HepG2 (cell line): Measurements from ENCODE around the gene CLK4. TPM values are rescaled to one million over a fixed set of nuclear protein-coding genes. Genes with fewer than 3 reads are reported as not detected.

Source experiments
- DRAP1 ChIP-seq: IDR thresholded peaks from 2 replicates; pipeline ENCODE4 v1.6.1; 2016; ENCODE audit warnings: missing genetic modification reagents, missing compliant biosample characterization
- EHMT2 ChIP-seq: fragments of 200-600 bp; sonication (generic); IDR thresholded peaks from 2 replicates; pipeline ENCODE4 v1.7.0; 2017; ENCODE audit warnings: antibody characterized with exemption, low read depth, low read length, borderline replicate concordance
- ELF1 ChIP-seq: sonication (generic); formaldehyde crosslinking; IDR thresholded peaks from 2 replicates; pipeline ENCODE4 v1.4.0; 2020; ENCODE audit warnings: missing genetic modification reagents
- ERF ChIP-seq: IDR thresholded peaks from 2 replicates; pipeline ENCODE4 v1.6.1; 2018; ENCODE audit warnings: missing biosample characterization, missing genetic modification reagents
- FOXA3 ChIP-seq: IDR thresholded peaks from 2 replicates; pipeline ENCODE4 v1.6.1; 2016; ENCODE audit warnings: missing genetic modification reagents, missing compliant biosample characterization
- GATA4 ChIP-seq: sonication (generic); IDR thresholded peaks from 2 replicates; pipeline ENCODE4 v1.6.1; 2016; ENCODE audit warnings: antibody characterized with exemption, low read depth, borderline replicate concordance
- GFI1 ChIP-seq: sonication (generic); formaldehyde crosslinking; IDR thresholded peaks from 2 replicates; pipeline ENCODE4 v1.5.0; 2020; ENCODE audit warnings: missing genetic modification reagents, mild to moderate bottlenecking, borderline replicate concordance
- HNF4G ChIP-seq, 2 experiments: sonication (generic) in 1 of 2; formaldehyde crosslinking in 1 of 2; IDR thresholded peaks; 2 replicates each; pipeline versions ENCODE4 v1.4.0 to v1.6.1; 2011 to 2020; ENCODE audit warnings: borderline replicate concordance in 2 of 2, low read depth in 2 of 2, mild to moderate bottlenecking in 2 of 2, low read length in 1 of 2, missing genetic modification reagents in 1 of 2, moderate library complexity in 1 of 2
- IRX3 ChIP-seq: sonication (generic); formaldehyde crosslinking; IDR thresholded peaks from 2 replicates; pipeline ENCODE4 v1.8.1; 2023; ENCODE audit warnings: mild to moderate bottlenecking, low read depth, missing genetic modification reagents, borderline replicate concordance
- MAFK ChIP-seq, 2 experiments: IDR thresholded peaks in 1 of 2; conservative IDR thresholded peaks in 1 of 2; 2 replicates each; pipeline ENCODE4 v1.6.1; 2011; ENCODE audit warnings: improper control_type of control experiment in 2 of 2, low read length in 2 of 2
- NCOR1 ChIP-seq: fragments of 200-600 bp; sonication (generic); IDR thresholded peaks from 2 replicates; pipeline ENCODE4 v1.7.0; 2017; ENCODE audit warnings: antibody characterized with exemption, low read length, borderline replicate concordance
- NFIC ChIP-seq: IDR thresholded peaks from 2 replicates; pipeline ENCODE4 v1.6.1; 2012; ENCODE audit warnings: mild to moderate bottlenecking, low read length, inconsistent platforms
- RFXAP ChIP-seq: sonication (generic); formaldehyde crosslinking; IDR thresholded peaks from 2 replicates; pipeline ENCODE4 v1.4.0; 2020; ENCODE audit warnings: missing genetic modification reagents, borderline replicate concordance
- THRA ChIP-seq: sonication (generic); formaldehyde crosslinking; IDR thresholded peaks from 2 replicates; pipeline ENCODE4 v1.4.0; 2020; ENCODE audit warnings: missing genetic modification reagents, borderline replicate concordance
- ZBTB21 ChIP-seq: sonication (generic); formaldehyde crosslinking; IDR thresholded peaks from 2 replicates; pipeline ENCODE4 v1.4.0; 2020; ENCODE audit warnings: missing genetic modification reagents
- ZNF292 ChIP-seq: sonication (generic); formaldehyde crosslinking; IDR thresholded peaks from 2 replicates; pipeline ENCODE4 v1.8.1; 2022; ENCODE audit warnings: mild to moderate bottlenecking, low read depth, missing genetic modification reagents, borderline replicate concordance
- ZNF441 ChIP-seq: sonication (generic); formaldehyde crosslinking; IDR thresholded peaks from 2 replicates; pipeline ENCODE4 v1.7.0; 2021; ENCODE audit warnings: missing genetic modification reagents, borderline replicate concordance
- ZNF550 ChIP-seq: sonication (generic); formaldehyde crosslinking; IDR thresholded peaks from 2 replicates; pipeline ENCODE4 v1.4.0; 2020; ENCODE audit warnings: mild to moderate bottlenecking, missing genetic modification reagents, borderline replicate concordance
- ZNF878 ChIP-seq: sonication (generic); formaldehyde crosslinking; IDR thresholded peaks from 2 replicates; pipeline ENCODE4 v1.8.1; 2023; ENCODE audit warnings: mild to moderate bottlenecking, missing genetic modification reagents, moderate library complexity
- ZSCAN31 ChIP-seq: sonication (generic); formaldehyde crosslinking; IDR thresholded peaks from 2 replicates; pipeline ENCODE4 v1.5.0; 2020; ENCODE audit warnings: low read depth, mild to moderate bottlenecking, missing genetic modification reagents
- polyA plus RNA-seq, 8 experiments: library from polyadenylated mRNA; depleted of rRNA in 3 of 8; stranded (reverse) in 7 of 8; unstranded in 1 of 8; fragments of >200 nt; fragmentation: Illumina TruSeq in 4 of 8; extraction: Trizol in 4 of 8; gene quantifications; 2 replicates each; pipeline versions ENCODE4 v1.2.1 to v1.2.3, GENCODE V29; 2011 to 2016; ENCODE audit warnings: low read depth in 4 of 8, missing spikeins in 1 of 8, mixed read lengths in 1 of 8; ENCODE audit not compliant: insufficient read depth in 1 of 8
- total RNA-seq, 5 experiments: library from RNA; depleted of rRNA; stranded (reverse); fragments of >200 nt; fragmentation: Illumina TruSeq; extraction: Trizol; gene quantifications; 2 replicates each; pipeline ENCODE4 v1.2.3, GENCODE V29; 2016; ENCODE audit warnings: low read depth in 1 of 5
- TF ChIP-seq, protein P1 (sequence below): sonication (generic); formaldehyde crosslinking; IDR thresholded peaks from 2 replicates; pipeline ENCODE4 v1.4.0; 2020; ENCODE audit warnings: missing genetic modification reagents
- TF ChIP-seq, protein P2 (sequence below): IDR thresholded peaks from 2 replicates; pipeline ENCODE4 v1.6.1; 2016
- TF ChIP-seq, protein P3 (sequence below), 2 experiments: fragments of 450-650 bp in 1 of 2; sonication (generic) in 1 of 2; formaldehyde crosslinking; IDR thresholded peaks; 2 replicates each; pipeline versions ENCODE4 v1.5.0 to v1.8.0; 2020 to 2022; ENCODE audit warnings: mild to moderate bottlenecking in 1 of 2, missing genetic modification reagents in 1 of 2

The CLK4 gene
- total and polyA plus RNA-seq, 2 of the 13 experiments (the other 11 are each of a cell fraction or from before 2014, with no cell fraction given): 17.7 to 18.4 TPM

GRCh38 chr5:178630475-178630930 is 3.7 kb upstream of the CLK4 start (continued):
- TF ChIP-seq ZNF550: no peak
- peak; percentile 47; the same call in 1 of the 2 replicates for TF ChIP-seq HNF4G (IDR thresholded peaks at IDR 0.05; ENCODE audit: borderline replicate concordance, low read depth, low read length)
- no peak for TF ChIP-seq HNF4G (CRISPR knock-in tag; IDR thresholded peaks at IDR 0.05; ENCODE audit: borderline replicate concordance, low read depth)
- no peak for TF ChIP-seq IRX3 (CRISPR knock-in tag)
- peak; percentile 60 for TF ChIP-seq ZBTB21 (CRISPR knock-in tag)
- peak; percentile 89 for TF ChIP-seq NFIC
- peak; percentile 58 for TF ChIP-seq GFI1 (CRISPR knock-in tag)
- peak; percentile 69; the same call in 1 of the 2 replicates for TF ChIP-seq ERF
- 0 out of 2 replicates have a peak, but pooled peaks have one; percentile 27 for TF ChIP-seq ELF1
- TF ChIP-seq ZNF441 (CRISPR knock-in tag): no peak
- peak; percentile 92 for TF ChIP-seq FOXA3
- TF ChIP-seq EHMT2: peak; percentile 38; the same call in 1 of the 2 replicates
- no peak for TF ChIP-seq RFXAP (CRISPR knock-in tag)
- TF ChIP-seq ZNF292 (CRISPR knock-in tag): peak; percentile 70; the same call in 1 of the 2 replicates
- peak; percentile 73; the same call in 1 of the 2 replicates for TF ChIP-seq GATA4
- TF ChIP-seq, protein P1, sequence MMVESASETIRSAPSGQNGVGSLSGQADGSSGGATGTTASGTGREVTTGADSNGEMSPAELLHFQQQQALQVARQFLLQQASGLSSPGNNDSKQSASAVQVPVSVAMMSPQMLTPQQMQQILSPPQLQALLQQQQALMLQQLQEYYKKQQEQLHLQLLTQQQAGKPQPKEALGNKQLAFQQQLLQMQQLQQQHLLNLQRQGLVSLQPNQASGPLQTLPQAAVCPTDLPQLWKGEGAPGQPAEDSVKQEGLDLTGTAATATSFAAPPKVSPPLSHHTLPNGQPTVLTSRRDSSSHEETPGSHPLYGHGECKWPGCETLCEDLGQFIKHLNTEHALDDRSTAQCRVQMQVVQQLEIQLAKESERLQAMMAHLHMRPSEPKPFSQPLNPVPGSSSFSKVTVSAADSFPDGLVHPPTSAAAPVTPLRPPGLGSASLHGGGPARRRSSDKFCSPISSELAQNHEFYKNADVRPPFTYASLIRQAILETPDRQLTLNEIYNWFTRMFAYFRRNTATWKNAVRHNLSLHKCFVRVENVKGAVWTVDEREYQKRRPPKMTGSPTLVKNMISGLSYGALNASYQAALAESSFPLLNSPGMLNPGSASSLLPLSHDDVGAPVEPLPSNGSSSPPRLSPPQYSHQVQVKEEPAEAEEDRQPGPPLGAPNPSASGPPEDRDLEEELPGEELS (CRISPR knock-in tag): peak; percentile 82
- TF ChIP-seq, protein P2, sequence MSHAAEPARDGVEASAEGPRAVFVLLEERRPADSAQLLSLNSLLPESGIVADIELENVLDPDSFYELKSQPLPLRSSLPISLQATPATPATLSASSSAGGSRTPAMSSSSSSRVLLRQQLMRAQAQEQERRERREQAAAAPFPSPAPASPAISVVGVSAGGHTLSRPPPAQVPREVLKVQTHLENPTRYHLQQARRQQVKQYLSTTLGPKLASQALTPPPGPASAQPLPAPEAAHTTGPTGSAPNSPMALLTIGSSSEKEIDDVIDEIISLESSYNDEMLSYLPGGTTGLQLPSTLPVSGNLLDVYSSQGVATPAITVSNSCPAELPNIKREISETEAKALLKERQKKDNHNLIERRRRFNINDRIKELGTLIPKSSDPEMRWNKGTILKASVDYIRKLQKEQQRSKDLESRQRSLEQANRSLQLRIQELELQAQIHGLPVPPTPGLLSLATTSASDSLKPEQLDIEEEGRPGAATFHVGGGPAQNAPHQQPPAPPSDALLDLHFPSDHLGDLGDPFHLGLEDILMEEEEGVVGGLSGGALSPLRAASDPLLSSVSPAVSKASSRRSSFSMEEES: no peak
- TF ChIP-seq MAFK (conservative IDR thresholded peaks at IDR 0.05 in 1 of 2, IDR thresholded peaks at IDR 0.05 in 1 of 2; ENCODE audit: low read length in 2 of 2): peak; percentile 86 to 89
- TF ChIP-seq NCOR1: peak; percentile 59; the same call in 1 of the 2 replicates
- 0 out of 2 replicates have a peak, but pooled peaks have one; percentile 74 for TF ChIP-seq ZNF878 (CRISPR knock-in tag)
- TF ChIP-seq, protein P3, sequence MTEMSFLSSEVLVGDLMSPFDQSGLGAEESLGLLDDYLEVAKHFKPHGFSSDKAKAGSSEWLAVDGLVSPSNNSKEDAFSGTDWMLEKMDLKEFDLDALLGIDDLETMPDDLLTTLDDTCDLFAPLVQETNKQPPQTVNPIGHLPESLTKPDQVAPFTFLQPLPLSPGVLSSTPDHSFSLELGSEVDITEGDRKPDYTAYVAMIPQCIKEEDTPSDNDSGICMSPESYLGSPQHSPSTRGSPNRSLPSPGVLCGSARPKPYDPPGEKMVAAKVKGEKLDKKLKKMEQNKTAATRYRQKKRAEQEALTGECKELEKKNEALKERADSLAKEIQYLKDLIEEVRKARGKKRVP (CRISPR knock-in tag; IDR thresholded peaks at IDR 0.05): peak in 1 of 2 experiments; percentile 63; a peak in 1 of 4 replicates
- 0 out of 2 replicates have a peak, but pooled peaks have one; percentile 20 for TF ChIP-seq THRA (CRISPR knock-in tag)
- peak; percentile 36; the same call in 1 of the 2 replicates for TF ChIP-seq ZSCAN31 (CRISPR knock-in tag)
- TF ChIP-seq DRAP1 (CRISPR knock-in tag): 0 out of 2 replicates have a peak, but pooled peaks have one; percentile 30
